IPS DF 6.9 (cell line): ENCODE data around the gene SLC18A3.

ENCODE experiments used
- DNase-seq: peaks from one replicate; pipeline ENCODE4 v3.0.0-alpha.2; 2013; ENCODE audit warnings: low read depth, low spot score
- H3K27ac ChIP-seq: one replicate; pipeline ENCODE4 v1.5.1; 2013; ENCODE audit warnings: low read length, control low read depth
- H3K27me3 ChIP-seq: 2 replicates; pipeline ENCODE4 v1.6.1; 2013; ENCODE audit warnings: mild to moderate bottlenecking, low read length; ENCODE audit not compliant: control insufficient read depth, insufficient read depth
- H3K36me3 ChIP-seq: 2 replicates; pipeline ENCODE4 v1.6.1; 2013; ENCODE audit warnings: low read length; ENCODE audit not compliant: control insufficient read depth, insufficient read depth
- H3K4me1 ChIP-seq: 2 replicates; pipeline ENCODE4 v1.6.1; 2013; ENCODE audit warnings: low read length; ENCODE audit not compliant: control insufficient read depth, insufficient read depth
- H3K4me3 ChIP-seq: 2 replicates; pipeline ENCODE4 v1.5.1; 2013; ENCODE audit warnings: mild to moderate bottlenecking, low read length
- H3K9me3 ChIP-seq: 2 replicates; pipeline ENCODE4 v1.6.1; 2013; ENCODE audit warnings: low read length, inconsistent platforms; ENCODE audit not compliant: control insufficient read depth, insufficient read depth
- WGBS: extraction: QIAGEN DNeasy Blood & Tissue Kit; methylation state at CpG from one replicate; pipeline ENCODE4 v1.1.7; 2013; ENCODE audit warnings: mixed read lengths, missing lambda C conversion rate; ENCODE audit not compliant: insufficient read length, insufficient coverage; 5-methylcytosine and 5-hydroxymethylcytosine counted together

Gene SLC18A3

GRCh38 chr10:49611816-49612512 lies 1.9 kb downstream of the SLC18A3 start:
- Histone ChIP-seq H3K4me3 (no peak overlapping the region), H3K9me3 (no peaks in the 10 kb centered on the region), H3K4me1 (peaks cover 14% of the 10 kb centered on the region), H3K27ac (no peak overlapping the region), H3K36me3 (no peaks in the 10 kb centered on the region), H3K27me3 (peaks cover 87% of the 10 kb centered on the region)
- WGBS, result no CpG with 5 or more reads among the region's 53 CpGs
- DNase-seq, result no peak

DNA sequence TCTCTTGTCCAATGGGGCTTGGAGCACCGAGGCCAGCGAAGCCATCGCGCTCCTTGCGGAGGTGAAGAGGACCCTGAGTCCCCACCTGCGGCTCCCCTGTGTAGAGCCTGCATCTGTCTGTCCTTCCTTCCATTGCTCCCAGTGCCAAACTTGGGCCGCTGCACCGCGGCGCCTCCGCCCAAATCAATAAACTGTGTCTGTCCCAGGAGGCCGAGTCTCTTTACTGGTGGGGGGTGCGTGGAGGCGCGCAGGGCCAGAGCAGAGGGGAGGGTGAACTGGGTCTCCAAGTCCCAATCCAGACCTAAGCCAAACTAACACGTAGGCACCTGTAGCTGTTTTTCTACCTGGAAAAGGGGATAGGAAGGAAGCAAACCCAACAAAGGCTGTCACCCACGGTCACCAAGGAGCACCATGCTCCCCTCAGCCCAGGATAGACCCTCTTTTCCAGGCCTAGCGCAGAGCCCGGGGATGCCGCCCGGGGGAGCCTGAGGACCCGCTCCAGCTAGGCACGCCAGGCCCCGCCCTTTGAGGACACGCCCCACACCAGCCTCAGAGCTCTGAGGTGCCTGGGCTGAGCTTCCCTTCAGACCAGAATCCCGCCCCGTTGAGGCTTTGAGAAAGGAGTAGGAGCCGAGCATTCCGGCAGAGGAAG lies 2.5 kb downstream of the SLC18A3 start:
- DNase-seq, result no peak

GRCh38 chr10:49613165-49613881 lies 3.2 kb downstream of the SLC18A3 start:
- Histone ChIP-seq H3K4me3 (no peak overlapping the region), H3K4me1 (peaks cover 14% of the 10 kb centered on the region), H3K27me3 (peaks cover 74% of the 10 kb centered on the region), H3K9me3 (no peaks in the 10 kb centered on the region), H3K27ac (no peak overlapping the region), H3K36me3 (no peaks in the 10 kb centered on the region)
- no peak for DNase-seq
- WGBS, result no CpG with 5 or more reads among the region's 23 CpGs

More for the DNA sequence above, 2.5 kb downstream of the SLC18A3 start:
- no CpG with 5 or more reads among the region's 29 CpGs for WGBS
- no peaks in the 10 kb centered on the region for H3K36me3 ChIP-seq
- H3K4me3 ChIP-seq, result no peak overlapping the region
- peaks cover 81% of the 10 kb centered on the region for H3K27me3 ChIP-seq
- H3K9me3 ChIP-seq, result no peaks in the 10 kb centered on the region
- peaks cover 14% of the 10 kb centered on the region for H3K4me1 ChIP-seq
- H3K27ac ChIP-seq, result no peak overlapping the region

- H3K9me3 ChIP-seq, result no peaks in the 10 kb centered on the region
- no peak for DNase-seq
- H3K27ac ChIP-seq, result no peak within 1 kb of the TSS
- peaks cover 70% of the 10 kb centered on the region for H3K27me3 ChIP-seq
- peaks cover 12% of the 10 kb centered on the region for H3K4me1 ChIP-seq
- H3K36me3 ChIP-seq, result no peaks in the 10 kb centered on the region
- H3K4me3 ChIP-seq, result peak within 1 kb of the TSS; percentile 7; the same call in 1 of the 2 replicates
- WGBS, result no CpG with 5 or more reads among the region's 10 CpGs
Observed at GRCh38 chr10:49613882-49614241, 3.8 kb downstream of the SLC18A3 start, which contains the start of gene CHAT. CHAT (plus strand) TSS chr10:49614037; CDS start chr10:49614190, 153 bp downstream.

DNA sequence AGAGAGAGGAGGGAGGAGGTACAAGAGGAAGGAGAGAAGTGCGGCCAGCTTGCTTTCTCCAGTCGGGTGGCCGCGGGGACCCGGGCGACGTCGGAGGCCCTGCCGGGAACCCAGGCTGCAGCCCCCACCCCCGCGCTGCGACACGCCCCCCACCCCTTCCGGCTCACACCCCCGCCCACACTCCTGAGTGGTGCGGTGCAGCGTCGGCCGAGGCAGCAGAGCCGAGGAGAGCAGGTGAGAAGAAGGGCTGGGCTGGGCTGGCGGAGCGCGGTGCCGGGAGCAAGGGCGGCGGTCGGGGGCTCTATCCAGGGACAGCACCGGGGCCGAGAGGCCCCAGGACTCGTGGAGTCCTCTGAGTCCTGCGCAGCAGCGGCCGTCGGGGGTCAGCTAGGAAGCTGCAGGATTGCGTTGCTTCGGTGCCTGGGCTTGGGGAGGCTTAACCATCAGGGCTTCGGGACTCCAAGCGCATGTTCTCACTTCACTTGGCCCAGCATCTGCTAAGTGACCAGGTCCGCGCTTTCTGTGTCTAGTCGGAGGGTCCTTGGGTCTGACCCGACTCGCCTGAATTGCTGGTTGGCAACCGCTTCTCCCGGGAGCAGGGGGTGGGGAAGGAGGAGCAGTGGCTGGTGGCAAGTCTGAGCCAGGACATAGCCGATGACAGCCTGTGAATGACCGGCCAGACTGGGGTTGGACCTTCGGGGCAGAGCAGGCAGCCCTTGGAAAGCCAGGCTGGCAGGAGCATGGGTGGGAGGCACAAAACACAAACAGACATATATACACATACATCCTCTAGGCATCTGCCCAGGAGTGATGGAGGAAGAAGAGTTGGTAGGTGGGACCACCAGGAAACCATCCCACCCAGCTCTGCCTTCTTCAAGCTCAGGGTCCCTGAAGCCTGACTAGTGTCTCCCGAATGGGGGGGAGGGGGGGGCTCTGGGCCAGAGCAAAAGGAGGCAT lies 4.4 kb downstream of the SLC18A3 start:
- H3K27me3 ChIP-seq, result peaks cover 64% of the 10 kb centered on the region

GRCh38 chr10:49615213-49615612 lies 5.1 kb downstream of the SLC18A3 start:
- no CpG with 5 or more reads among the region's 5 CpGs for WGBS
- peaks cover 62% of the 10 kb centered on the region for H3K27me3 ChIP-seq

More for the DNA sequence above, 4.4 kb downstream of the SLC18A3 start:
- no CpG with 5 or more reads among the region's 49 CpGs for WGBS
- Histone ChIP-seq H3K36me3 (no peaks in the 10 kb centered on the region), H3K27ac (no peak overlapping the region), H3K4me1 (peaks cover 12% of the 10 kb centered on the region), H3K4me3 (peak overlapping the region; percentile 7; the same call in 1 of the 2 replicates), H3K9me3 (no peaks in the 10 kb centered on the region)
- no peak for DNase-seq

GRCh38 chr10:49615721-49616120 lies 5.6 kb downstream of the SLC18A3 start:
- DNase-seq, result no peak
- H3K27ac ChIP-seq, result no peak overlapping the region
- H3K27me3 ChIP-seq, result peaks cover 58% of the 10 kb centered on the region
- no CpG with 5 or more reads among the region's 5 CpGs for WGBS
- no peaks in the 10 kb centered on the region for H3K36me3 ChIP-seq
- H3K4me3 ChIP-seq, result no peak overlapping the region
- no peaks in the 10 kb centered on the region for H3K9me3 ChIP-seq
- H3K4me1 ChIP-seq, result peaks cover 11% of the 10 kb centered on the region

More at GRCh38 chr10:49615213-49615612, 5.1 kb downstream of the SLC18A3 start:
- Histone ChIP-seq H3K9me3 (no peaks in the 10 kb centered on the region), H3K4me3 (no peak overlapping the region), H3K27ac (no peak overlapping the region), H3K4me1 (peaks cover 12% of the 10 kb centered on the region), H3K36me3 (no peaks in the 10 kb centered on the region)
- DNase-seq, result no peak

GRCh38 chr10:49616421-49617101 lies 6.5 kb downstream of the SLC18A3 start:
- Histone ChIP-seq H3K4me3 (no peak overlapping the region), H3K36me3 (no peaks in the 10 kb centered on the region), H3K9me3 (no peaks in the 10 kb centered on the region), H3K27me3 (peaks cover 49% of the 10 kb centered on the region), H3K27ac (no peak overlapping the region), H3K4me1 (peaks cover 5% of the 10 kb centered on the region)
- WGBS, result no CpG with 5 or more reads among the region's 6 CpGs
- no peak for DNase-seq

DNA sequence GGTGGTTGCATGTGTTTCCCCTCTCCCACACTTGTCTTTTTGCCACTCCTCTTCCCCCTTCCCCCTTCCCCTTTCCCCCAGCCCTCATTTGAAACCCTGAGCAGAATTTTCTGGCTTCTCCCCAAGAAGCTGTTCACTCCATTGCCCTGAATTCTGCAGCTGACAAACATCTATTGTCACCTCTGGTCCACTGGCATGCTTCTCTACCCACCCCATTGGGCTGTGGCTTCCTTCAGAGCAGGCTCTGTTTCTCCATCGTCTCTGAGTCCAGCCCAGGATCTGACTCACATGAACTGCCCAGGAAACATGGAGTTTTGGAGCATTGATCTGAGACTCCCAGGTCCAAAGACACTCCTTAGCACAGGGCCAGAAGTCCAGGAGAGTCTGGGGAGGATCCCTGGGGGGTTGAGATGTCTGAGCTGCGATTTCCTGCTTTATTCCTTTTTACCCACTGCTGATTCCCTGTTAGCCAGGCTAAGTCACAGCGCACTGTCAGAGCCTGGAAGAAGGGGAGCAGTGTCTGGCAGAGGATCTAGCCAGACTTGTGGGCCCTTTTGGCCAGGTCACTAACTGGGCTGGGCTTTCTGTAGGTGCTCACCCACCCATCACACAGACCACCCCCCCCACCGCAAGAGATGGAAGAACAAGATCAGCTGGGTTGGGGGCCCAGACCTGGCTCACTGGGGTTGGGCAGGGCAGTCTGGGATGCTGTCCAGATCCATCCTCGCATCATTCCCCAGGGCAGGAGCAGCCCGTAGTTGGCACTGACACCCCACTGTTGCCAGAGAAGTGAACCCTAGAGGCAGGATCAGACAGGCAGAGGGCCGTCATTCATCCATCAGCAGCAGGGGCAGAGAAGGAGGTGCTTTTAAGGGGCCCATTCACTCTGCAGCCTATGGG lies 7.3 kb downstream of the SLC18A3 start:
- Histone ChIP-seq H3K27me3 (peaks cover 41% of the 10 kb centered on the region), H3K4me3 (no peak overlapping the region), H3K36me3 (no peaks in the 10 kb centered on the region), H3K27ac (no peak overlapping the region), H3K9me3 (no peaks in the 10 kb centered on the region), H3K4me1 (peaks cover 2% of the 10 kb centered on the region; the same call in 1 of the 2 replicates)
- WGBS, result no CpG with 5 or more reads among the region's 7 CpGs
- DNase-seq, result no peak
